PC-3 (cell line): ENCODE data around the gene GPR137B. TPM values are rescaled to one million over a fixed set of nuclear protein-coding genes. Genes with fewer than 3 reads are reported as not detected.

Experiments
- ATAC-seq: fragments of 200-7000 bp; cut with Tn5 transposase; 2 replicates; pipeline ENCODE4 v1.9.1; 2020; ENCODE audit warnings: mild to moderate bottlenecking, moderate library complexity
- BruUV-seq: library from RNA; stranded (reverse); fragments of 400-500 nt; replicated peaks from 2 replicates; lab custom pipeline; 2021; lab: Mats Ljungman, UMichigan
- CTCF ChIA-PET: fragments of 300-600 bp; sonication (Branson Sonifier 250); formaldehyde crosslinking; loops from one replicate; lab custom pipeline; 2022; ENCODE audit warnings: antibody characterized with exemption; lab: Charles Lee
- POLR2A ChIA-PET: fragments of 300-600 bp; sonication (Branson Sonifier 250); formaldehyde crosslinking; loops from one replicate; lab custom pipeline; 2022; ENCODE audit warnings: antibody characterized with exemption; ENCODE audit not compliant: unreplicated experiment; lab: Charles Lee
- DNase-seq: peaks from one replicate; pipeline ENCODE4 v3.0.0-alpha.2; 2015
- H2AFZ ChIP-seq: fragments of 300-600 bp; sonication (generic); 2 replicates; pipeline ENCODE4 v1.6.0; 2016; ENCODE audit warnings: antibody characterized with exemption, low read length
- H3F3A ChIP-seq: fragments of 300-600 bp; sonication (generic); one replicate; pipeline ENCODE4 v1.6.0; 2017; ENCODE audit warnings: antibody characterized with exemption, low read length, control low read depth, mild to moderate bottlenecking; ENCODE audit not compliant: unreplicated experiment
- H3K27ac ChIP-seq: fragments of 300-600 bp; sonication (generic); 2 replicates; pipeline ENCODE4 v1.5.1; 2016; ENCODE audit warnings: mild to moderate bottlenecking, low read length
- H3K27me3 ChIP-seq: fragments of 300-600 bp; sonication (generic); 2 replicates; pipeline ENCODE4 v1.6.1; 2016; ENCODE audit warnings: low read length, mixed read lengths
- H3K36me3 ChIP-seq: fragments of 300-600 bp; sonication (generic); 2 replicates; pipeline ENCODE4 v1.6.1; 2016; ENCODE audit warnings: low read depth, mixed run types, low read length, mixed read lengths
- H3K4me1 ChIP-seq: fragments of 300-600 bp; sonication (generic); 2 replicates; pipeline ENCODE4 v1.5.1; 2016; ENCODE audit warnings: low read length; ENCODE audit not compliant: insufficient read depth
- H3K4me2 ChIP-seq: fragments of 300-600 bp; sonication (generic); 2 replicates; pipeline ENCODE4 v1.6.0; 2016; ENCODE audit warnings: low read length
- H3K4me3 ChIP-seq: fragments of 300-600 bp; sonication (generic); 2 replicates; pipeline ENCODE4 v1.5.1; 2016; ENCODE audit warnings: mild to moderate bottlenecking, low read length, mixed read lengths
- H3K79me2 ChIP-seq: fragments of 300-600 bp; sonication (generic); 2 replicates; pipeline ENCODE4 v1.6.1; 2017; ENCODE audit warnings: low read length, mixed read lengths
- H3K9ac ChIP-seq: fragments of 300-600 bp; sonication (generic); 2 replicates; pipeline ENCODE4 v1.6.0; 2016; ENCODE audit warnings: mild to moderate bottlenecking, low read length
- H3K9me2 ChIP-seq: fragments of 300-600 bp; sonication (generic); replicated peaks from 2 replicates; pipeline ENCODE4 v1.6.1; 2016; ENCODE audit warnings: mixed run types, low read length, mixed read lengths
- H3K9me3 ChIP-seq: fragments of 300-600 bp; sonication (generic); 2 replicates; pipeline ENCODE4 v1.6.1; 2016; ENCODE audit warnings: low read length, mixed read lengths
- H4K20me1 ChIP-seq: fragments of 300-600 bp; sonication (generic); 2 replicates; pipeline ENCODE4 v1.6.1; 2016; ENCODE audit warnings: low read length, mixed read lengths
- CTCF ChIP-seq: fragments of 300-600 bp; sonication (generic); conservative IDR thresholded peaks from 2 replicates; pipeline ENCODE4 v1.5.1; 2017; ENCODE audit warnings: antibody characterized with exemption, low read depth, mild to moderate bottlenecking, low read length
- EZH2 ChIP-seq: fragments of 300-600 bp; sonication (generic); IDR thresholded peaks from one replicate; pipeline ENCODE4 v1.6.1; 2017; ENCODE audit warnings: antibody characterized with exemption, mild to moderate bottlenecking, low read length; ENCODE audit not compliant: unreplicated experiment
- EZH2phosphoT487 ChIP-seq: fragments of 300-600 bp; sonication (generic); IDR thresholded peaks from 2 replicates; pipeline ENCODE4 v1.6.1; 2018; ENCODE audit warnings: mild to moderate bottlenecking, antibody characterized with exemption, low read length, borderline replicate concordance
- intact Hi-C: fragments of 100-400 bp; cut with micrococcal nuclease; formaldehyde crosslinking; loops from 2 replicates; pipeline ENCODE4 v1.9.0; 2023
- total RNA-seq: library from RNA; depleted of rRNA; stranded (reverse); fragments of >200 nt; gene quantifications from 2 replicates; pipeline ENCODE4 v1.2.3, GENCODE V29; 2014

GPR137B gene
- total RNA-seq, 1 experiment from 2014 or later = 2.3 TPM

- ATAC-seq (no peak), DNase-seq (no peak)
- Histone ChIP-seq H4K20me1 (no peaks in the 10 kb centered on the region), H3K4me3 (no peak overlapping the region), H3K9ac (no peak overlapping the region), H3K36me3 (no peaks in the 10 kb centered on the region), H3K79me2 (no peaks in the 10 kb centered on the region), H3K27ac (no peak overlapping the region), H3K4me2 (no peak overlapping the region), H2AFZ (no peak overlapping the region), H3F3A (no peaks in the 10 kb centered on the region), H3K27me3 (no peaks in the 10 kb centered on the region), H3K9me2 (no peaks in the 10 kb centered on the region), H3K9me3 (no peaks in the 10 kb centered on the region), H3K4me1 (peaks cover 4% of the 10 kb centered on the region)
- no peak for TF ChIP-seq CTCF
- TF ChIP-seq EZH2 = no peak
- TF ChIP-seq EZH2phosphoT487 = no peak
- BruUV-seq = no TSS peak
- intact Hi-C loops = no loop called here
- ChIA-PET POLR2A (no interaction called here), CTCF (no interaction called here)
Measured at GRCh38 chr1:236209713-236210112, 67.4 kb downstream of the GPR137B start.

- Histone ChIP-seq H3K36me3 (no peaks in the 10 kb centered on the region), H3K4me3 (no peak overlapping the region), H4K20me1 (no peaks in the 10 kb centered on the region), H3K4me1 (no peaks in the 10 kb centered on the region), H2AFZ (no peak overlapping the region), H3K9me3 (no peaks in the 10 kb centered on the region), H3K4me2 (no peak overlapping the region), H3K9ac (no peak overlapping the region), H3F3A (no peaks in the 10 kb centered on the region), H3K27me3 (no peaks in the 10 kb centered on the region), H3K79me2 (no peaks in the 10 kb centered on the region), H3K9me2 (no peaks in the 10 kb centered on the region), H3K27ac (no peak overlapping the region)
- CTCF ChIA-PET = no interaction called here
- ATAC-seq (no peak), DNase-seq (no peak)
- BruUV-seq = no TSS peak
- intact Hi-C loops = no loop called here
- TF ChIP-seq EZH2phosphoT487 (no peak), EZH2 (no peak), CTCF (no peak)
- POLR2A ChIA-PET = no interaction called here
Measured at GRCh38 chr1:236211815-236212214, 69.5 kb downstream of the GPR137B start.

- Histone ChIP-seq H3K27ac (no peak overlapping the region), H3K9me2 (no peaks in the 10 kb centered on the region), H3K36me3 (no peaks in the 10 kb centered on the region), H3K4me2 (no peak overlapping the region), H4K20me1 (no peaks in the 10 kb centered on the region), H2AFZ (no peak overlapping the region), H3K79me2 (no peaks in the 10 kb centered on the region), H3K4me3 (no peak overlapping the region), H3K9ac (no peak overlapping the region), H3F3A (no peaks in the 10 kb centered on the region), H3K9me3 (no peaks in the 10 kb centered on the region), H3K27me3 (no peaks in the 10 kb centered on the region), H3K4me1 (no peaks in the 10 kb centered on the region)
- ATAC-seq = no peak
- no peak for DNase-seq
- BruUV-seq = no TSS peak
- ChIA-PET CTCF (no interaction called here), POLR2A (no interaction called here)
- intact Hi-C loops = no loop called here
- TF ChIP-seq CTCF (no peak), EZH2 (no peak), EZH2phosphoT487 (no peak)
Measured at GRCh38 chr1:236213534-236213933, 71.2 kb downstream of the GPR137B start.
